ENCODE data around the gene PARL.

DNA sequence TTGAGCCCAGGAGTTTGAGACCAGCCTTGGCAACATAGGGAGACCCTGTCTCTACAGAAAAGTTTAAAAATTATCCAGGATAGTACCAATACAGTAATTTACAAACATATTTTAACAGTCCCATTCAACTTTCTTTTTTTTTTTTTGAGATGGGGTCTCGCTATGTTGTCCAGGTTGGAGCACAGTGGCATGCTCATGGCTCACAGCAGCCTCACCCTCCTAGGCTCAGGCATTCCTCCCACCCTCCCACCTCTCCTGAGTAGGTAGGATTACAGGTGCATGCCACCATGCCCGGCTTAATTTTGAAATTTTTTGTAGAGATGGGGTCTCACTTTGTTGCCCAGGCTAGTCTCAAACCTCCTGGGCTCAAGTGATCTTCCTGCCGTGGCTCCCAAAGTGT is 46.8 kb downstream of the PARL start:
- TF ChIP-seq TAF1 (IDR thresholded peaks at IDR 0.05; ENCODE audit: control insufficient read depth, extremely low read depth, insufficient read depth, low read length, severe bottlenecking) (no peak), NCOR1 (IDR thresholded peaks at IDR 0.05) (no peak), SP2 (IDR thresholded peaks at IDR 0.05; ENCODE audit: extremely low read depth, low read depth, low read length, poor library complexity, severe bottlenecking) (no peak), COPS2 (conservative IDR thresholded peaks at IDR 0.05) (no peak), POLR2A (conservative IDR thresholded peaks at IDR 0.05) (no peak), HCFC1 (IDR thresholded peaks at IDR 0.05; ENCODE audit: low read depth, low read length) (no peak), CTCF (IDR thresholded peaks at IDR 0.05 in 2 of 3, conservative IDR thresholded peaks at IDR 0.05 in 1 of 3; ENCODE audit: insufficient read depth in 2 of 3, low read depth in 1 of 3, low read length in 3 of 3) (no peak), IRF2 (CRISPR knock-in tag; IDR thresholded peaks at IDR 0.05) (no peak), SMARCB1 (IDR thresholded peaks at IDR 0.05; ENCODE audit: insufficient read length, low read depth) (no peak), SMARCC2 (IDR thresholded peaks at IDR 0.05; ENCODE audit: low read depth) (no peak), GTF2F1 (IDR thresholded peaks at IDR 0.05; ENCODE audit: low read depth, low read length) (no peak), ZBTB49 (CRISPR knock-in tag; IDR thresholded peaks at IDR 0.05; ENCODE audit: borderline replicate concordance) (no peak), ZNF77 (CRISPR knock-in tag; IDR thresholded peaks at IDR 0.05) (no peak)
